C1 segment of cervical spinal cord (tissue), 14 donors: ENCODE data around the gene PYGM.
A peak's percentile ranks its signal among the peaks of the same experiment; 100 is the strongest.

Source experiments
- DNase-seq, 14 donors: peaks; one replicate each; lab custom pipeline; 2025; lab: John Stamatoyannopoulos, UW

Gene PYGM

GRCh38 chr11:64753380-64754123 is 6.2 kb downstream of the PYGM start:
- DNase-seq = no peak

- no peak for DNase-seq
Measured at GRCh38 chr11:64753019-64753379, 6.8 kb downstream of the PYGM start.

- DNase-seq = no peak
Measured at GRCh38 chr11:64752175-64752970, 7.4 kb downstream of the PYGM start.

- DNase-seq = no peak
Measured at GRCh38 chr11:64751580-64751979, 8.2 kb downstream of the PYGM start.

- DNase-seq = no peak
Measured at GRCh38 chr11:64751136-64751535, 8.6 kb downstream of the PYGM start.

- DNase-seq = no peak
Measured at GRCh38 chr11:64750361-64751054, 9.3 kb downstream of the PYGM start.

DNA sequence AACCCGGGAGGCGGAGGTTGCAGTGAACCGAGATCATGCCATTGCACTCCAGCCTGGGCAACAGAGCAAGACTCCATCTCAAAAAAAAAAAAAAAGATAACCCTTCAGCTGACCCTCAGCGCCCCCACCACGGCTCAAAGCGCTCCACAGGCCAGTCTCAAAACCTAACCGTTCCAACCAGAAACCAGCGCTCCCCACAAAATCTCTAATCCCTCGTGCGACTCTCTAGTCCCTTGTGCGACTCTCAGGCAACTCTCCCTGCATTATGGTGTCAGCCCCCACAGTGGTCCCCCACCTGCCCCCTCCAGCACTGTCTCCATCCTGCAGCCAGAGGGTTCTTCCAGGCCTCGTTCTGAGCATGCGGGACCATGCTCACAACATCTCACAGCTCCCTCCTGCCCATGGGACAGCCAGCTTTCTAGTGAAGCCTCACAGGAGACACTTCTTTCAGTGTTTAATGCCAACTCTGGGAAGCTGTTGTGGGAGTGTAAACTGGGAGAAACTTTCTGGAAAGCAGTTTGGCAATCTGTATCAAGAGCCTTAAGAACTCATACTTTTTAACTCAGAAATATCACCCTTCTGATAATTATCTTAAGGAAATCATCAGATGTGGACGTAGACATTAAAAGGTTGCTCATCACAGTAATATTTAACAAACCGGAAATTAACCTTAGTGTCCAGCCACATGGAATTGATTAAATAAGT is 11.7 kb downstream of the PYGM start:
- no peak for DNase-seq

DNA sequence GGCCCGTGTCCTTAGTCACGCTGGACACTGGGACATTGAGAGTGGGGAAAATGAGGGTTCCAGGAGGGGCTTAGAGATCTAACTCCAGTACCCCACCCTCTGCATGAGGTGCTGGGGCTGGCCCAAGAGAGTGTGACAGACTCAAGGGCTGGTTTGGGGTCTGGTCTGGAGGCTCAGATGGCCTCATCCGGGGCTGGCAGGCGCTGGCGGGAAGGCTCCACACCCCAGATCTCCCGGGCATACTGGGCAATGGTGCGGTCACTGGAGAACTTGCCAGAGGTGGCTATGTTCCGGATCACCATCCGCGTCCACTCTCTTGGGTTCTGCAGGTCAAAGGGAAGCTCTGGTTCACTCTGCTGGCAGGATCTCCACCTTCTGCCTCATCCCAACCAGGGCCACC is 13.3 kb downstream of the PYGM start:
- DNase-seq = no peak

GRCh38 chr11:64745521-64746328 is 14.0 kb downstream of the PYGM start:
- DNase-seq = peak in 9 of 14 donors; percentile 23 to 60 (median 46)

- peak in 4 of 14 donors; percentile 36 to 46 (median 40) for DNase-seq
Measured at GRCh38 chr11:64745189-64745520, 14.6 kb downstream of the PYGM start.

- no peak for DNase-seq
Measured at GRCh38 chr11:64744544-64745188, 15.1 kb downstream of the PYGM start.

- DNase-seq = peak in 6 of 14 donors; percentile 28 to 60 (median 49)
Measured at GRCh38 chr11:64743591-64744543, 15.9 kb downstream of the PYGM start, which contains the start of gene RASGRP2. TSS of gene RASGRP2 (minus strand) at chr11:64744142. CDS start at chr11:64742866, 1,276 bp downstream.

DNA sequence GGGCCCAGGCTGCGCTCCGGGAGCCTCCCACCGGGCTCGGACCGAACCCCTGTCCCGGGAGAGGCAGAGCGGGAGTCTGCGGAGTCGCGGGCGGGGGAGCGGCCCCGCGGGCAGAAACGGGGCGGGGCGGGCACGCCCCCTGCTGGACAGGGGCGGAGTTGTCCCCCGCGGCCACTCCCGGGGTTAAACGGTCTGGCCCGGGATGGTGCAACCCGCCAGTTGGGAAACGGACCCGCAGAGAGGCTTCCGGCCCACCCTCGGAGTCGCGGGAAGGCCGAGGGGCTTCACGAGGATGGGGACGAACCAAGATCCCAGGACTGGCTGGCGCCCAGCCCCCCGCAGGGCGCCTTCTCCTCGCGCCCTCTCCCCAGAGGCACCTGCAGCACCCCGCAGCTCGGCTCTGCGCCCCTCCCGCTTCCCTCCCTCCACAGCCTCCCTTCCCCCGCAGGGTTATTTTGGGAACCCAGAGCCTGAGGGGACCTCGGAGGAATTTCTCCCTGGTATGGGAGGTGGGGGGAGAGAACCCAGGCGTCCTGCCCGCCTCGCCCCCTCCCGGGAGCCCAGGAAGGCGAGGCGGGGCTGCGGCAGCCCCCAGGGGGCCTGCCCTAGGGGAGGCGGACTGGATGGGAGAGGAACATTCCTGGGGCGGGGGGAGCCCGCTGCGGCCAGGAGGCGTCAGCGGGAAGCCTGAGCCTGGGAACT is 16.7 kb downstream of the PYGM start:
- DNase-seq = peak in 9 of 14 donors; percentile 16 to 61 (median 25)

DNA sequence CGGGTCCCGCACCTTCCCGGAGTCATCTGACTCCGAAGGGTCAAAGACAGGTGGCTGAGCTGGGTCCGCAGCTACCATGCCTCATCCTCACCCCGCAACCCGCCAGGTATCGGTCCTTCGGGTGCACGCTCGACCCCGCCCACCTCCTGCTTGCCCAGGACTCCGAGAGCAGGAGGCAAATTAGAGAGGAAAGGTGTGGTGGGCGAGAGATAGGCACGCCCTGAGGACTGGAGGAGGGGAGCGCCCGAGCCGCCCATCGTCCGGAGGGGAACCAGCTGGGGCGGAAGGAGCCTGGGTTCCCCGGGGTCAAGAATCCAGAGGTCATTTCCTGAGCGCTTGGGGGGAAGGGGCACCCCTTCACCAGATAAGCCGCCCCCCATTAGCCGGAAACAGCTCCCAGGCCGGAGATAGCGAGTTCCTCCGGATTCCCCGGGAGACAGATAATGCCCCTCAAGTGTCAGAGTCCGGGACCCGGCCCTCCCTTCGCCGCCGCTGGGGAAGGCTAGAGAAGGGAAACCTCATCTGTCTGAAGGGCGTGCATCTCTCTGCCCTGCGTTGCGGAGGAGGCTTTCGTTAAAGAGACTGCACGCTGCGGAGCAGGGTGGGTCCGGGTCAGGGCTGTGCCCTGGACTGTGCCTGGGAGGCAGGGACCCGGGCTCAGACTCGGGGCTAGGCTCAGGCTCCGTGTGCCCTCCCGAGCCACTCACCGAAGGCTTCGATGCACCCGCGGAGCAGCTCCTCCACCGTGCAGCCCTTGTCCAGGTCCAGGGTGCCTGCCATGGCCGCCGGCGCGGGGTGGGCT is 17.5 kb downstream of the PYGM start:
- DNase-seq = no peak

- no peak for DNase-seq
Measured at GRCh38 chr11:64741375-64742086, 18.2 kb downstream of the PYGM start.

- no peak for DNase-seq
Measured at GRCh38 chr11:64739871-64740270, 19.9 kb downstream of the PYGM start.

- DNase-seq = no peak
Measured at GRCh38 chr11:64736654-64737053, 23.1 kb downstream of the PYGM start.
